Effector memory CD8-positive, alpha-beta T cell (primary cell): Measurements from ENCODE around the gene LIN37.
A peak's percentile ranks its signal among the peaks of the same experiment; 100 is the strongest.

Source experiments
- ATAC-seq: fragments of 150-1000 bp; cut with Tn5 transposase; replicated peaks from 2 replicates; pipeline ENCODE4 v1.10.0; 2021; ENCODE audit warnings: mild to moderate bottlenecking, moderate library complexity
- DNase-seq, 3 experiments: peaks; one replicate each; pipeline ENCODE4 v3.0.0; 2021
- H3K27ac Mint-ChIP-seq, 2 donors: one replicate each; pipeline ENCODE4 v1.8.0; 2022; ENCODE audit warnings: mild to moderate bottlenecking in 2 of 2, mixed read lengths in 2 of 2, moderate library complexity in 2 of 2
- H3K27me3 Mint-ChIP-seq, 2 donors: one replicate each; pipeline ENCODE4 v1.8.0; 2022; ENCODE audit warnings: mixed read lengths in 2 of 2
- H3K36me3 Mint-ChIP-seq: one replicate; pipeline ENCODE4 v1.8.0; 2022; ENCODE audit warnings: mild to moderate bottlenecking, moderate library complexity, mixed read lengths; ENCODE audit not compliant: insufficient read depth
- H3K4me1 Mint-ChIP-seq, 2 donors: one replicate each; pipeline ENCODE4 v1.8.0; 2022; ENCODE audit warnings: low read depth in 2 of 2, mixed read lengths in 2 of 2
- H3K4me3 Mint-ChIP-seq, 2 donors: one replicate each; pipeline ENCODE4 v1.8.0; 2022; ENCODE audit warnings: mild to moderate bottlenecking in 2 of 2, mixed read lengths in 2 of 2, moderate library complexity in 2 of 2
- H3K9me3 Mint-ChIP-seq, 2 donors: one replicate each; pipeline ENCODE4 v1.8.0; 2022; ENCODE audit warnings: mixed read lengths in 2 of 2

LIN37 gene

GRCh38 chr19:35783469-35784434 is 35.4 kb downstream of the LIN37 start:
- no peak for ATAC-seq
- peak overlapping the region in 1 of 2 donors; percentile 14 for H3K27ac Mint-ChIP-seq
- no peaks in the 10 kb centered on the region for H3K4me1 Mint-ChIP-seq
- H3K27me3 Mint-ChIP-seq, result no peaks in the 10 kb centered on the region
- H3K9me3 Mint-ChIP-seq, result no peaks in the 10 kb centered on the region
- no peak for DNase-seq
- H3K4me3 Mint-ChIP-seq, result no peak overlapping the region
- H3K36me3 Mint-ChIP-seq, result peaks cover 6% of the 10 kb centered on the region

DNA sequence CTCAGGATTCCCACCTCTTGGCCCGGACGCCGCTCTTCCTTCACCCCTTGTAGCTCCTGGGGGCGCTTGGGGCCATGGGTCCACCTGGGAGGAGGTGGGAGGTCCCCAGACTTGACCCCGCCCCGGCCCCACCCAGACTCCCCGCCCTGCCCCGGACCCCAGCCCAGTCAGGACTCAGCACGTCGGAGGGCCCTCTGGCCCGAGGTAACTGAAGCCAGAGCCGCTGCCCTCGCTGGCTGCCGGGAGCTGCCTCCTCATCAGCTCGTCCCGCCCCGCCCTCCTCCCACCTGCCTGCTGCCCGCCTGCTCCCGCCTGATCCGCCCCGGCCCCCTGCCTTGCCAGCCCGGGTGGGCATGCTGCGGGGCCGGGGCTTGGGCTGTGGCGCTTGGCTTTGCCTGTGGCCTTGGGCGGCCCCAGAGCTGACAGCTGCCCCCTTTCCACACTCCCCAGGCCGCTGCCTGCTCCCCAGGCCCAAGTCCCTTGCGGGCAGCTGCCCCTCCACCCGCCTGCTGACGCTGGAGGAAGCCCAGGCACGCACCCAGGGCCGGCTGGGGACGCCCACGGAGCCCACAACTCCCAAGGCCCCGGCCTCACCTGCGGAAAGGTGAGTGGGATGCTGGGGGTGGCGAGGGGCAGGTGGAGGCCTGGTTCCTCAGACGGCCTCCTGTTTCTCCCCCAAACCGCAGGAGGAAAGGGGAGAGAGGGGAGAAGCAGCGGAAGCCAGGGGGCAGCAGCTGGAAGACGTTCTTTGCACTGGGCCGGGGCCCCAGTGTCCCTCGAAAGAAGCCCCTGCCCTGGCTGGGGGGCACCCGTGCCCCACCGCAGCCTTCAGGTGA is 36.3 kb downstream of the LIN37 start:
- DNase-seq (no peak), ATAC-seq (no peak)
- H3K27me3 Mint-ChIP-seq, result no peaks in the 10 kb centered on the region
- no peak overlapping the region for H3K27ac Mint-ChIP-seq
- H3K4me3 Mint-ChIP-seq, result no peak overlapping the region
- H3K4me1 Mint-ChIP-seq, result no peaks in the 10 kb centered on the region
- H3K36me3 Mint-ChIP-seq, result peaks cover 3% of the 10 kb centered on the region
- no peaks in the 10 kb centered on the region for H3K9me3 Mint-ChIP-seq

- DNase-seq (no peak), ATAC-seq (no peak)
- H3K4me3 Mint-ChIP-seq, result no peak overlapping the region
- no peaks in the 10 kb centered on the region for H3K27me3 Mint-ChIP-seq
- no peaks in the 10 kb centered on the region for H3K4me1 Mint-ChIP-seq
- no peak overlapping the region for H3K27ac Mint-ChIP-seq
- H3K9me3 Mint-ChIP-seq, result no peaks in the 10 kb centered on the region
- H3K36me3 Mint-ChIP-seq, result peaks cover 2% of the 10 kb centered on the region
Observed at GRCh38 chr19:35785339-35785627, 36.9 kb downstream of the LIN37 start.

DNA sequence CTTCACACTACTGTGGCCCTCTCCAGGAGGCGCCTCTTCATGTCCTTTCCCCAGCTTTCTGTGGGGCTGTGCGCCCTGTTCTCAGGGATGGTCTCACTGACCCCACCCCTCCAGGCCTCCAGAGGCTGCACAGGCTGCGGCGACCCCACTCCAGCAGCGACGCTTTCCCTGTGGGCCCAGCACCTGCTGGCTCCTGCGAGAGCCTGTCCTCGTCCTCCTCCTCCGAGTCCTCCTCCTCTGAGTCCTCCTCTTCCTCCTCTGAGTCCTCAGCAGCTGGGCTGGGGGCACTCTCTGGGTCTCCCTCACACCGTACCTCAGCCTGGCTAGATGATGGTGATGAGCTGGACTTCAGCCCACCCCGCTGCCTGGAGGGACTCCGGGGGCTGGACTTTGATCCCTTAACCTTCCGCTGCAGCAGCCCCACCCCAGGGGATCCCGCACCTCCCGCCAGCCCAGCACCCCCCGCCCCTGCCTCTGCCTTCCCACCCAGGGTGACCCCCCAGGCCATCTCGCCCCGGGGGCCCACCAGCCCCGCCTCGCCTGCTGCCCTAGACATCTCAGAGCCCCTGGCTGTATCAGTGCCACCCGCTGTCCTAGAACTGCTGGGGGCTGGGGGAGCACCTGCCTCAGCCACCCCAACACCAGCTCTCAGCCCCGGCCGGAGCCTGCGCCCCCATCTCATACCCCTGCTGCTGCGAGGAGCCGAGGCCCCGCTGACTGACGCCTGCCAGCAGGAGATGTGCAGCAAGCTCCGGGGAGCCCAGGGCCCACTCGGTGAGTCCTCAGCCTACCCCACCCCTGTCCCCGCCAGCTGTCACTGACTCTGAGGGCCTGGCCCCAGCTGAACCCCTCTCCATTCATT is 38.2 kb downstream of the LIN37 start:
- H3K27me3 Mint-ChIP-seq, result peaks cover 0 to 2% of the 10 kb centered on the region in 2 donors
- no peaks in the 10 kb centered on the region for H3K4me1 Mint-ChIP-seq
- no peak for DNase-seq
- no peak for ATAC-seq
- no peaks in the 10 kb centered on the region for H3K9me3 Mint-ChIP-seq
- no peak overlapping the region for H3K27ac Mint-ChIP-seq
- no peaks in the 10 kb centered on the region for H3K36me3 Mint-ChIP-seq
- H3K4me3 Mint-ChIP-seq, result no peak overlapping the region

- H3K36me3 Mint-ChIP-seq, result no peaks in the 10 kb centered on the region
- no peak overlapping the region for H3K4me3 Mint-ChIP-seq
- DNase-seq (no peak), ATAC-seq (no peak)
- H3K9me3 Mint-ChIP-seq, result no peaks in the 10 kb centered on the region
- peaks cover 0 to 9% of the 10 kb centered on the region in 2 donors for H3K27me3 Mint-ChIP-seq
- H3K4me1 Mint-ChIP-seq, result no peaks in the 10 kb centered on the region
- no peak overlapping the region for H3K27ac Mint-ChIP-seq
Observed at GRCh38 chr19:35787227-35787799, 38.9 kb downstream of the LIN37 start.

DNA sequence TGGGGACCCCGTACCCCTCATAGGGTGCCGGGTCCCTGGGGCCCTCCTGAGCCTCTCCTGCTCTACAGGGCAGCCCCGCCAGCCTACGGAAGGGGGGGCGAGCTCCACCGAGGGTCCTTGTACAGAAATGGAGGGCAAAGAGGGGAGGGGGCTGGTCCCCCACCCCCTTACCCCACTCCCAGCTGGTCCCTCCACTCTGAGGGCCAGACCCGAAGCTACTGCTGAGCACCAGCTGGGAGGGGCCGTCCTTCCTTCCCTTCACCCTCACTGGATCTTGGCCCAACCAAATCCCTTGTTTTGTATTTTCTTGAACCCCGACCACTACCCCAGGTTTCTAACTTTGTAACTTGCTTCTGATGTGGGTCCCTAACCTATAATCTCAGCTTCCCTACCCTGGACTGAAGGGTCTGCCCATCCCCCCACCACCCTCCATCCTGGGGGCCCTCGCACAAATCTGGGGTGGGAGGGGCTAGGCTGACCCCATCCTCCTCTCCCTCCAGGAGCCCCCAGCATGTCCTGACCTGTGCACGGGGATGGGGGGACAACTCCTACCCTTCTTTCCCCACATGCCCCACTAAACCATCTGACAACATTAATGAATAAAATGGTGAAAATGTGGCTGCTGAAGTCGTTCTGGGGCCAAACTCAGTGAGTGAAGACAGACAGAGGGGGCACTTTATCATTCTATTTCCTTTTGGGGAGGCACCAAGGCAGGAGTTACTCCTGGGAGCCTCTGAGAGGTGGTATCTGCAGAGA is 40.0 kb downstream of the LIN37 start:
- no peak overlapping the region for H3K4me3 Mint-ChIP-seq
- no peak for DNase-seq

GRCh38 chr19:35789195-35789977 is 41.0 kb downstream of the LIN37 start:
- no peaks in the 10 kb centered on the region for H3K9me3 Mint-ChIP-seq
- DNase-seq, result no peak
- no peak overlapping the region for H3K27ac Mint-ChIP-seq
- H3K27me3 Mint-ChIP-seq, result peaks cover 7 to 30% of the 10 kb centered on the region in 2 donors
- no peak for ATAC-seq
- H3K4me1 Mint-ChIP-seq, result no peaks in the 10 kb centered on the region
- H3K4me3 Mint-ChIP-seq, result no peak overlapping the region
- no peaks in the 10 kb centered on the region for H3K36me3 Mint-ChIP-seq

More for the DNA sequence above, 40.0 kb downstream of the LIN37 start:
- H3K27ac Mint-ChIP-seq, result no peak overlapping the region
- H3K27me3 Mint-ChIP-seq, result peaks cover 0 to 20% of the 10 kb centered on the region in 2 donors
- H3K9me3 Mint-ChIP-seq, result no peaks in the 10 kb centered on the region
- no peaks in the 10 kb centered on the region for H3K4me1 Mint-ChIP-seq
- ATAC-seq, result no peak
- H3K36me3 Mint-ChIP-seq, result no peaks in the 10 kb centered on the region

- Mint-ChIP-seq H3K4me1 (no peaks in the 10 kb centered on the region), H3K36me3 (no peaks in the 10 kb centered on the region), H3K27me3 (peaks cover 7 to 30% of the 10 kb centered on the region in 2 donors), H3K9me3 (no peaks in the 10 kb centered on the region), H3K4me3 (no peak overlapping the region), H3K27ac (no peak overlapping the region)
- no peak for DNase-seq
- no peak for ATAC-seq
Observed at GRCh38 chr19:35789978-35790944, 41.9 kb downstream of the LIN37 start.

GRCh38 chr19:35790981-35791813 is 42.8 kb downstream of the LIN37 start:
- DNase-seq, result no peak
- no peak for ATAC-seq
- H3K36me3 Mint-ChIP-seq, result no peaks in the 10 kb centered on the region
- H3K4me1 Mint-ChIP-seq, result no peaks in the 10 kb centered on the region
- no peak overlapping the region for H3K4me3 Mint-ChIP-seq
- no peaks in the 10 kb centered on the region for H3K9me3 Mint-ChIP-seq
- no peak overlapping the region for H3K27ac Mint-ChIP-seq
- H3K27me3 Mint-ChIP-seq, result peaks cover 10 to 35% of the 10 kb centered on the region in 2 donors

DNA sequence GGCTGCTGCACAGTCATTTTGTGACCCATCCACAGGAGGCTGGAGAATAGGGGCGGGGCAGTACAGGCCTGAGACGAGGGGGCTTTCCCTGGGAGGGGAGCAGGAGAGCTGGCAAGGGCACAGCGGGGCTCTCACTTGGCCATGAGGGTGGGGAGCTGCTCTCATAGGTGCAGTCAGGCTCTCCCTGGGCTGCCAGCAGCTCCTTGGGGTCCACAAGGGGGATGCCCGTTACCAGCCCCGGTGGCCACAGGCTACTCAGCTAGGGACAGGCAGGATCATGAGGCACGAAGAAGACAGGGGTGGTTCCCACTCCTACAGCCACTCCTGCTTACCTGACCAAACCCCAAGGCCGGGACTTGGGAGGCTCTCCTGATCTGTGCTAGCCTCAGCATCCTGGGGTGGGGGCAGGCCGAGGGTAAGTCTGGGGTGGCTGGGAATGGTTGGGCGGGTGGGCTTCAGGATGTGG is 43.5 kb downstream of the LIN37 start:
- DNase-seq (no peak), ATAC-seq (no peak)
- Mint-ChIP-seq H3K27me3 (peaks cover 16 to 42% of the 10 kb centered on the region in 2 donors), H3K9me3 (no peaks in the 10 kb centered on the region), H3K36me3 (no peaks in the 10 kb centered on the region), H3K27ac (no peak overlapping the region), H3K4me3 (no peak overlapping the region), H3K4me1 (peaks cover 1 to 2% of the 10 kb centered on the region in 2 donors)
